K562 (cell line): ENCODE data around the gene POLE2. TPM values are rescaled to one million over a fixed set of nuclear protein-coding genes. Genes with fewer than 3 reads are reported as not detected.

ENCODE experiments used
- CHAMP1 ChIP-seq: fragments of 450-650 bp; IDR thresholded peaks from 2 replicates; pipeline ENCODE4 v1.6.1; 2016; ENCODE audit warnings: mild to moderate bottlenecking
- FOSL1 ChIP-seq: fragments of 200-800 bp; sonication (Bioruptor generic); conservative IDR thresholded peaks from 2 replicates; pipeline ENCODE4 v1.6.1; 2016; ENCODE audit warnings: missing genetic modification characterization, missing compliant biosample characterization
- FOXA1 ChIP-seq: fragments of 450-650 bp; IDR thresholded peaks from 2 replicates; pipeline ENCODE4 v1.6.1; 2016; ENCODE audit warnings: mild to moderate bottlenecking, borderline replicate concordance
- GTF2E2 ChIP-seq: fragments of 200-800 bp; sonication (Bioruptor generic); IDR thresholded peaks from 2 replicates; pipeline ENCODE4 v1.6.1; 2016; ENCODE audit warnings: missing genetic modification characterization, missing compliant biosample characterization
- HDAC6 ChIP-seq: IDR thresholded peaks from 2 replicates; pipeline ENCODE4 v1.6.1; 2012; ENCODE audit warnings: low read depth, mild to moderate bottlenecking, control low read depth, inconsistent platforms, low read length, moderate library complexity
- LARP7 ChIP-seq: fragments of 450-650 bp; IDR thresholded peaks from 2 replicates; pipeline ENCODE4 v1.6.1; 2016
- MTA2 ChIP-seq: fragments of 450-650 bp; IDR thresholded peaks from 2 replicates; pipeline ENCODE4 v1.6.1; 2016; ENCODE audit warnings: low read depth
- PPARD ChIP-seq: fragments of 250-450 bp; sonication (Bioruptor Pico); IDR thresholded peaks from 2 replicates; pipeline ENCODE4 v1.8.0; 2022; ENCODE audit warnings: inconsistent platforms, mild to moderate bottlenecking, moderate library complexity
- ZNF140 ChIP-seq: fragments of 250-450 bp; sonication (Bioruptor Pico); IDR thresholded peaks from 2 replicates; pipeline ENCODE4 v1.8.0; 2021; ENCODE audit warnings: moderate library complexity, mild to moderate bottlenecking, inconsistent platforms
- ZNF3 ChIP-seq: fragments of 250-450 bp; sonication (Bioruptor Pico); IDR thresholded peaks from 2 replicates; pipeline ENCODE4 v1.5.0; 2021; ENCODE audit warnings: mild to moderate bottlenecking, moderate library complexity
- ZNF764 ChIP-seq: fragments of 250-450 bp; sonication (Bioruptor Pico); IDR thresholded peaks from 2 replicates; pipeline ENCODE4 v1.4.0; 2020; ENCODE audit warnings: low read depth, mild to moderate bottlenecking, moderate library complexity
- ZNF780A ChIP-seq: fragments of 250-450 bp; sonication (Bioruptor Pico); IDR thresholded peaks from 2 replicates; pipeline ENCODE4 v1.5.0; 2021; ENCODE audit warnings: mild to moderate bottlenecking
- polyA plus RNA-seq, 8 experiments: library from polyadenylated mRNA; depleted of rRNA in 4 of 8; stranded (reverse) in 5 of 8; unstranded in 3 of 8; fragments of >200 nt; fragmentation: Nextera tagmentation in 2 of 8; fragmentation: Illumina TruSeq in 1 of 8; extraction: Ambion mirVana in 2 of 8; extraction: Trizol in 1 of 8; gene quantifications; 2 replicates each; pipeline versions ENCODE4 v1.2.1 to v1.2.3, GENCODE V29; 2011 to 2014; ENCODE audit warnings: inconsistent platforms in 1 of 8, missing spikeins in 1 of 8
- total RNA-seq, 7 experiments: library from RNA; depleted of rRNA in 6 of 7; stranded (reverse); fragments of >200 nt in 6 of 7; fragmentation: Illumina TruSeq in 2 of 7; extraction: Trizol in 2 of 7; gene quantifications; 2 replicates each; pipeline versions ENCODE4 v1.2.1 to v1.2.3, GENCODE V29; 2011 to 2021; ENCODE audit warnings: low replicate concordance in 1 of 7
- TF ChIP-seq, protein P1 (sequence below): fragments of 150-350 bp; IDR thresholded peaks from 2 replicates; pipeline ENCODE4 v1.6.1; 2014; ENCODE audit warnings: low read depth, mild to moderate bottlenecking, low read length, borderline replicate concordance
- TF ChIP-seq, protein P2 (sequence below): IDR thresholded peaks from 2 replicates; pipeline ENCODE4 v1.6.1; 2011; ENCODE audit not compliant: insufficient read length; ENCODE audit errors: extremely low read depth
- TF ChIP-seq, protein P3 (sequence below): fragments of 450-650 bp; IDR thresholded peaks from 2 replicates; pipeline ENCODE4 v1.6.1; 2018; ENCODE audit not compliant: partially characterized antibody
- TF ChIP-seq, protein P4 (sequence below): fragments of 450-650 bp; formaldehyde crosslinking; IDR thresholded peaks from 2 replicates; pipeline ENCODE4 v1.4.0; 2020; ENCODE audit warnings: mild to moderate bottlenecking, moderate library complexity

The POLE2 gene
- total and polyA plus RNA-seq, 9 of the 15 experiments (the other 6 are each of a cell fraction or from before 2014, with no cell fraction given) = 30.7 to 78.4 (median 55.4) TPM

- TF ChIP-seq CHAMP1 (no peak), ZNF764 (CRISPR knock-in tag) (no peak), FOSL1 (no peak), ZNF780A (CRISPR knock-in tag) (no peak), HDAC6 (no peak), ZNF3 (CRISPR knock-in tag) (no peak), LARP7 (no peak), GTF2E2 (tag) (peak; percentile 80; the same call in 1 of the 2 replicates), PPARD (CRISPR knock-in tag) (no peak), MTA2 (no peak), ZNF140 (CRISPR knock-in tag) (no peak), FOXA1 (no peak)
- TF ChIP-seq, protein P1, sequence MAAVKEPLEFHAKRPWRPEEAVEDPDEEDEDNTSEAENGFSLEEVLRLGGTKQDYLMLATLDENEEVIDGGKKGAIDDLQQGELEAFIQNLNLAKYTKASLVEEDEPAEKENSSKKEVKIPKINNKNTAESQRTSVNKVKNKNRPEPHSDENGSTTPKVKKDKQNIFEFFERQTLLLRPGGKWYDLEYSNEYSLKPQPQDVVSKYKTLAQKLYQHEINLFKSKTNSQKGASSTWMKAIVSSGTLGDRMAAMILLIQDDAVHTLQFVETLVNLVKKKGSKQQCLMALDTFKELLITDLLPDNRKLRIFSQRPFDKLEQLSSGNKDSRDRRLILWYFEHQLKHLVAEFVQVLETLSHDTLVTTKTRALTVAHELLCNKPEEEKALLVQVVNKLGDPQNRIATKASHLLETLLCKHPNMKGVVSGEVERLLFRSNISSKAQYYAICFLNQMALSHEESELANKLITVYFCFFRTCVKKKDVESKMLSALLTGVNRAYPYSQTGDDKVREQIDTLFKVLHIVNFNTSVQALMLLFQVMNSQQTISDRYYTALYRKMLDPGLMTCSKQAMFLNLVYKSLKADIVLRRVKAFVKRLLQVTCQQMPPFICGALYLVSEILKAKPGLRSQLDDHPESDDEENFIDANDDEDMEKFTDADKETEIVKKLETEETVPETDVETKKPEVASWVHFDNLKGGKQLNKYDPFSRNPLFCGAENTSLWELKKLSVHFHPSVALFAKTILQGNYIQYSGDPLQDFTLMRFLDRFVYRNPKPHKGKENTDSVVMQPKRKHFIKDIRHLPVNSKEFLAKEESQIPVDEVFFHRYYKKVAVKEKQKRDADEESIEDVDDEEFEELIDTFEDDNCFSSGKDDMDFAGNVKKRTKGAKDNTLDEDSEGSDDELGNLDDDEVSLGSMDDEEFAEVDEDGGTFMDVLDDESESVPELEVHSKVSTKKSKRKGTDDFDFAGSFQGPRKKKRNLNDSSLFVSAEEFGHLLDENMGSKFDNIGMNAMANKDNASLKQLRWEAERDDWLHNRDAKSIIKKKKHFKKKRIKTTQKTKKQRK = no peak
- TF ChIP-seq, protein P2, sequence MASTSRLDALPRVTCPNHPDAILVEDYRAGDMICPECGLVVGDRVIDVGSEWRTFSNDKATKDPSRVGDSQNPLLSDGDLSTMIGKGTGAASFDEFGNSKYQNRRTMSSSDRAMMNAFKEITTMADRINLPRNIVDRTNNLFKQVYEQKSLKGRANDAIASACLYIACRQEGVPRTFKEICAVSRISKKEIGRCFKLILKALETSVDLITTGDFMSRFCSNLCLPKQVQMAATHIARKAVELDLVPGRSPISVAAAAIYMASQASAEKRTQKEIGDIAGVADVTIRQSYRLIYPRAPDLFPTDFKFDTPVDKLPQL = peak; percentile 19
- TF ChIP-seq, protein P3, sequence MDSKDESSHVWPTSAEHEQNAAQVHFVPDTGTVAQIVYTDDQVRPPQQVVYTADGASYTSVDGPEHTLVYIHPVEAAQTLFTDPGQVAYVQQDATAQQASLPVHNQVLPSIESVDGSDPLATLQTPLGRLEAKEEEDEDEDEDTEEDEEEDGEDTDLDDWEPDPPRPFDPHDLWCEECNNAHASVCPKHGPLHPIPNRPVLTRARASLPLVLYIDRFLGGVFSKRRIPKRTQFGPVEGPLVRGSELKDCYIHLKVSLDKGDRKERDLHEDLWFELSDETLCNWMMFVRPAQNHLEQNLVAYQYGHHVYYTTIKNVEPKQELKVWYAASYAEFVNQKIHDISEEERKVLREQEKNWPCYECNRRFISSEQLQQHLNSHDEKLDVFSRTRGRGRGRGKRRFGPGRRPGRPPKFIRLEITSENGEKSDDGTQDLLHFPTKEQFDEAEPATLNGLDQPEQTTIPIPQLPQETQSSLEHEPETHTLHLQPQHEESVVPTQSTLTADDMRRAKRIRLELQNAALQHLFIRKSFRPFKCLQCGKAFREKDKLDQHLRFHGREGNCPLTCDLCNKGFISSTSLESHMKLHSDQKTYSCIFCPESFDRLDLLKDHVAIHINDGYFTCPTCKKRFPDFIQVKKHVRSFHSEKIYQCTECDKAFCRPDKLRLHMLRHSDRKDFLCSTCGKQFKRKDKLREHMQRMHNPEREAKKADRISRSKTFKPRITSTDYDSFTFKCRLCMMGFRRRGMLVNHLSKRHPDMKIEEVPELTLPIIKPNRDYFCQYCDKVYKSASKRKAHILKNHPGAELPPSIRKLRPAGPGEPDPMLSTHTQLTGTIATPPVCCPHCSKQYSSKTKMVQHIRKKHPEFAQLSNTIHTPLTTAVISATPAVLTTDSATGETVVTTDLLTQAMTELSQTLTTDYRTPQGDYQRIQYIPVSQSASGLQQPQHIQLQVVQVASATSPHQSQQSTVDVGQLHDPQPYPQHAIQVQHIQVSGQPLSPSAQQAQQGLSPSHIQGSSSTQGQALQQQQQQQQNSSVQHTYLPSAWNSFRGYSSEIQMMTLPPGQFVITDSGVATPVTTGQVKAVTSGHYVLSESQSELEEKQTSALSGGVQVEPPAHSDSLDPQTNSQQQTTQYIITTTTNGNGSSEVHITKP = peak; percentile 49
- TF ChIP-seq, protein P4, sequence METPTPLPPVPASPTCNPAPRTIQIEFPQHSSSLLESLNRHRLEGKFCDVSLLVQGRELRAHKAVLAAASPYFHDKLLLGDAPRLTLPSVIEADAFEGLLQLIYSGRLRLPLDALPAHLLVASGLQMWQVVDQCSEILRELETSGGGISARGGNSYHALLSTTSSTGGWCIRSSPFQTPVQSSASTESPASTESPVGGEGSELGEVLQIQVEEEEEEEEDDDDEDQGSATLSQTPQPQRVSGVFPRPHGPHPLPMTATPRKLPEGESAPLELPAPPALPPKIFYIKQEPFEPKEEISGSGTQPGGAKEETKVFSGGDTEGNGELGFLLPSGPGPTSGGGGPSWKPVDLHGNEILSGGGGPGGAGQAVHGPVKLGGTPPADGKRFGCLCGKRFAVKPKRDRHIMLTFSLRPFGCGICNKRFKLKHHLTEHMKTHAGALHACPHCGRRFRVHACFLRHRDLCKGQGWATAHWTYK (CRISPR knock-in tag) = no peak
These were observed 89.3 kb downstream of the POLE2 start, which contains the start of gene LRR1 (continued) for GRCh38 chr14:49598485-49599300.
